Peyer's patch (tissue), 4 donors: Measurements from ENCODE around the gene HEXIM2. TPM values are rescaled to one million over a fixed set of nuclear protein-coding genes. Genes with fewer than 3 reads are reported as not detected.
"Not testable (repeated sequence)": the region's sequence is repeated elsewhere in the genome, so short reads cannot be mapped to it uniquely, and the experiment has no call there.

Experiments used
- DNase-seq, 3 donors: peaks; one replicate each; pipeline ENCODE4 v3.0.0-alpha.2; 2017 to 2019
- H3K27ac ChIP-seq, 4 donors: fragments of 200-600 bp; sonication (generic); one replicate each; pipeline ENCODE4 v1.5.1; 2016 to 2019
- H3K27me3 ChIP-seq, 2 donors: fragments of 200-600 bp; sonication (generic); one replicate each; pipeline ENCODE4 v1.5.1; 2019
- H3K36me3 ChIP-seq, 3 donors: fragments of 200-600 bp; sonication (generic); one replicate each; pipeline ENCODE4 v1.5.1; 2016 to 2019
- H3K4me1 ChIP-seq, 4 donors: fragments of 200-600 bp; sonication (generic); one replicate each; pipeline ENCODE4 v1.5.1; 2016 to 2019
- H3K4me3 ChIP-seq, 4 donors: fragments of 200-600 bp; sonication (generic); 1 replicate in 3 of 4; 2 replicates in 1 of 4; pipeline ENCODE4 v1.5.1; 2016 to 2019; ENCODE audit warnings: mild to moderate bottlenecking in 1 of 4
- H3K9me3 ChIP-seq, 4 donors: fragments of 200-600 bp; sonication (generic); one replicate each; pipeline ENCODE4 v1.5.1; 2016 to 2019; ENCODE audit warnings: mild to moderate bottlenecking in 1 of 4
- POLR2A ChIP-seq, 2 donors: fragments of 450-650 bp; IDR thresholded peaks; one replicate each; pipeline ENCODE4 v1.5.1; 2017; ENCODE audit warnings: antibody characterized with exemption in 2 of 2, mild to moderate bottlenecking in 2 of 2, moderate library complexity in 2 of 2
- total RNA-seq, 4 donors: library from RNA; depleted of rRNA; stranded (reverse); fragments of >200 nt; gene quantifications; one replicate each; pipeline ENCODE4 v1.1.0, GENCODE V29; 2016
- TF ChIP-seq, protein P1 (sequence below), 6 experiments: fragments of 450-650 bp in 4 of 6; fragments of 200-600 bp in 2 of 6; sonication (generic) in 1 of 6; IDR thresholded peaks; one replicate each; pipeline ENCODE4 v1.5.1; 2017 to 2019; ENCODE audit warnings: antibody characterized with exemption in 6 of 6, mild to moderate bottlenecking in 3 of 6, moderate library complexity in 1 of 6

Gene HEXIM2
- total RNA-seq, 4 donors from 2014 or later, result 8.4 to 28.9 (median 11.2) TPM

DNA sequence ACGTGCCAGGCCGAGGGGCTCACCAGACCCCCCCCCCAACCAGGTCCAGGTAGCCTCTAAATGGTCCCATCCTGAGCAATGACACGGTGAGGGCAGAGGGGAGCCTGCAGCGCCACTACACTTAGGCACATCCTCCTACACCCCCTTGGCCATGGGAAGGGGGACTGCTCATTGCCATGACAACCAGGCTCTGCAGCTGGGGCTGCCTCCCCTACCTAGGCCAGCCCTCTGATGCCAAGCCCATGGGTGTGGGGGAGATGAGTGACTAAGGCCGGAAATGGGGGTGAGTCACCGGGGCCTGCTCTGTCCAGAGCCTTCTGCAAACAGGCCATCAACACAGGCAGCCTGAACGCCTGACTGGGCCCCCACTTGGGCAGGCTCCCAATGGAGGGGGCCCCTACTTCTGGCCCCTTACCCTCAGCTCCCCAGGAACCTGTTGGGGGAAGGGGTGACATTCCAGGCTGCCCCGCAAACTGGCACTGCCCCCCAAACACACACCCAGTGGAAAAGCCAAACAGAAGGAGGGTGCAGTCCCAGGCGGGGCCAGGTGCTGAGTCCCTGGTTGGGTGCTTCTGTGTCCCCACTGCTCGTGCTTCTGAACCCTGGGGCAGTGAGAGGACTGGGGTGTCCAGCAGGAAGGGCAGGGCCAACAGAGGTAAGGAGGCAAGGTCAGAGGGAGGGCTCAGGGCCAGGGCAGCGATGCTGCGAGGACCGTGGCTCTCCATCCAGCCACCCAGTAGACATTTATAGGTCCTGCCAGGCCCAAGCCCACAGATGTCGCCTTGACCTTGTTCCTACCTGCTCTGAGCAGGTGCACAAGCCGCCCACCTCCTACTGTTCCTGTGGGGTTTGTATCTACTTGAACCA is 37.5 kb upstream of the HEXIM2 start:
- Histone ChIP-seq H3K4me1 (peaks cover 0 to 48% (median 8%) of the 10 kb centered on the region in 4 donors), H3K4me3 (no peak overlapping the region), H3K36me3 (no peaks in the 10 kb centered on the region), H3K9me3 (no peaks in the 10 kb centered on the region), H3K27me3 (no peaks in the 10 kb centered on the region), H3K27ac (peak overlapping the region in 3 of 4 donors; percentile 10 to 83 (median 58))
- peak in 2 of 3 donors; percentile 76 to 88 for DNase-seq
- TF ChIP-seq, protein P1, sequence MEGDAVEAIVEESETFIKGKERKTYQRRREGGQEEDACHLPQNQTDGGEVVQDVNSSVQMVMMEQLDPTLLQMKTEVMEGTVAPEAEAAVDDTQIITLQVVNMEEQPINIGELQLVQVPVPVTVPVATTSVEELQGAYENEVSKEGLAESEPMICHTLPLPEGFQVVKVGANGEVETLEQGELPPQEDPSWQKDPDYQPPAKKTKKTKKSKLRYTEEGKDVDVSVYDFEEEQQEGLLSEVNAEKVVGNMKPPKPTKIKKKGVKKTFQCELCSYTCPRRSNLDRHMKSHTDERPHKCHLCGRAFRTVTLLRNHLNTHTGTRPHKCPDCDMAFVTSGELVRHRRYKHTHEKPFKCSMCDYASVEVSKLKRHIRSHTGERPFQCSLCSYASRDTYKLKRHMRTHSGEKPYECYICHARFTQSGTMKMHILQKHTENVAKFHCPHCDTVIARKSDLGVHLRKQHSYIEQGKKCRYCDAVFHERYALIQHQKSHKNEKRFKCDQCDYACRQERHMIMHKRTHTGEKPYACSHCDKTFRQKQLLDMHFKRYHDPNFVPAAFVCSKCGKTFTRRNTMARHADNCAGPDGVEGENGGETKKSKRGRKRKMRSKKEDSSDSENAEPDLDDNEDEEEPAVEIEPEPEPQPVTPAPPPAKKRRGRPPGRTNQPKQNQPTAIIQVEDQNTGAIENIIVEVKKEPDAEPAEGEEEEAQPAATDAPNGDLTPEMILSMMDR (IDR thresholded peaks at IDR 0.05), result no peak
- TF ChIP-seq POLR2A (IDR thresholded peaks at IDR 0.05), result no peak

DNA sequence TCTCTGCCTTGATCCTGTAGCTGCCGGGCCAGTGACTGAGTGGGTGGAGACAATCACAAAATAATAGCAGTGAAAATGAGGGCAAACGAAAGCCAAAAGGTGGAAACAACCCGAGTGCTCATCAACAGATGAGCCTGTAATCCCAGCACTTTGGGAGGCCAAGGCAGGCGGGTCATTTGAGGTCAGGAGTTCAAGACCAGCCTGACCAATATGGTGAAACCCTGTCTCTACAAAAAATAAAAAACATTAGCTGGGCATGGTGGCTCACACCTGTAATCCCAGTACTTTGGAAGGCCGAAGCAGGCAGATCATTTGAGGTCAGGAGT is 36.9 kb upstream of the HEXIM2 start:
- H3K4me1 ChIP-seq, result peaks cover 0 to 54% (median 9%) of the 10 kb centered on the region in 4 donors
- not testable (repeated sequence) for H3K27me3 ChIP-seq, DNase-seq, H3K9me3 ChIP-seq, H3K4me3 ChIP-seq, H3K36me3 ChIP-seq
- peak overlapping the region in 3 of 4 donors; percentile 10 to 83 (median 58) for H3K27ac ChIP-seq

DNA sequence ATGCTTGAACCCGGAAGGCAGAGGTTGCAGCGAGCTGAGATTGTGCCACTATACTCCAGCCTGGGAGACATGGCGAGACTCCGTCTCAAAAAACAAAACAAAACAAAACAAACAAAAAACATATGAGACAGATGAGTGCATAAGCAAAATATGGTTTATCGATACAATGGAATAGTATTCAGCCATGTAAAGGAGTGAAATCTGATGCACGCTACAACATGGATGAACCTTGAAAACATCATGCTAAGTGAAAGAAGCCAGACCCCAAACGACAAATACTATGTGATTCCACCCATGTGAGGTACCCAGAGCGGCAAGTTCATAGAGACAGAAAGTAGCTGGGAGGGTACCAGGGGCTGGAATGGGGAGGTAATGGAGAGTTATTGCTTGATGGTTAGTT is 36.2 kb upstream of the HEXIM2 start:
- H3K4me3 ChIP-seq, result no peak overlapping the region
- no peaks in the 10 kb centered on the region for H3K36me3 ChIP-seq
- H3K27ac ChIP-seq, result no peak overlapping the region
- H3K27me3 ChIP-seq, result no peaks in the 10 kb centered on the region
- no peak for DNase-seq
- H3K4me1 ChIP-seq, result peaks cover 0 to 59% (median 10%) of the 10 kb centered on the region in 4 donors
- no peaks in the 10 kb centered on the region for H3K9me3 ChIP-seq
- TF ChIP-seq, protein P1 (IDR thresholded peaks at IDR 0.05), result no peak
- no peak for TF ChIP-seq POLR2A (IDR thresholded peaks at IDR 0.05)

DNA sequence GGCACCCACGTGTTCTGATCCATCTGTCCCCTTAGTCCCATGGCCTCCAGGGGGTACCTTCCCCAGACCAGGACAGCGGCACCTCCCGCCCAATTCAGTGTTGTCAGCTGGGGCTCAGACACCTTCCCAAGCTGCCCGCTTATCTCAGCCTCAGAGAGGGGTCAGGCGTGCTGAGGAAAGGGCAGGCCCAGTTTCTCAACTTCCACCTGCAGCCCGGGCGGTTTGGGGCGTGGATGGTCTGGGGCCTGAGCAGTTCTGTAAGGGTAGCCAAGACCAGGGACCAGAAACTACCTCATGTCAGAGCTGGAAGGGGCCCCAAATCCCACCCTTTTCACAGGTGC is 34.5 kb upstream of the HEXIM2 start:
- no peak for DNase-seq
- Histone ChIP-seq H3K36me3 (no peaks in the 10 kb centered on the region), H3K4me3 (no peak overlapping the region), H3K4me1 (peaks cover 8 to 70% (median 12%) of the 10 kb centered on the region in 4 donors), H3K27ac (peak overlapping the region in 2 of 4 donors; percentile 53 to 72), H3K27me3 (no peaks in the 10 kb centered on the region), H3K9me3 (no peaks in the 10 kb centered on the region)
- TF ChIP-seq, protein P1 (IDR thresholded peaks at IDR 0.05), result no peak
- TF ChIP-seq POLR2A (IDR thresholded peaks at IDR 0.05), result no peak

DNA sequence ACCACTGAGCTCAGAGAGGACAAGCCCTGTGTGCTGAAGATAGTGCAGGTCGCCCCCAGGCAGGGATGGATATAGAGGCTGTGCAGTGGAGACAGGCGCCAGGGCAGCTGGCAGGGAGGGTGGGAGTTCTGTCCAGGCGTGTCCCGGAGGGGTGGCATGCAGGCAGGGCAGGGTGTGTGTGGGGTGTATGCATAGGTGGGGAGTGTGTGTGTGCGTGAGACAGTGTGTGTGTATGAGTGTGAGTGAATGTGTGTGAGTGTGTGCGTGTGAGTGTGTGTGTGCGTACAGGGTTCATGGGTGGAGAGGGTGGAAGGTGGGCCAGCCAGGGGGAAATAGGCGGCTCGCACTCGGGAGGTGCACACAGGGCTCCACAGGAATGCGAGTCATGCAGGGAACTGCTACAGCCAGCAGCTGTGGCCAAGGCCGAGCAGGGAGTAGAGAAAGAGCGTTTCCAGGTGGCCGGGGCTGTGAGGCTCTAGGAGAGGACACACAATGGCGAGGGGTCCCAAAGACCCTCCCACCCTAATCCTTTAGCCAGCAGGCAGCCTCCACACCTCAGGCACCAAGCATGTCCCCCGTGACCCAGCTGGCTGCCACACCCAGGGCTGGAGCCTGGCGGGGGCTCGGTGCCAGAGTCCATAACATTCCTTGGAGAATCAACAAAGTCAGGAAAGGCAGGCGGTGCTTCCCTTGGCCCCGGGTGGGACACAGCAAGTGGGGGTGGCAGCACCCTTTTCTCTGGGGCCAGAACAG is 34.0 kb upstream of the HEXIM2 start:
- DNase-seq, result peak in 2 of 3 donors; percentile 80 to 84
- H3K4me3 ChIP-seq, result peak overlapping the region in 1 of 4 donors; percentile 11
- peaks cover 8 to 64% (median 12%) of the 10 kb centered on the region in 4 donors for H3K4me1 ChIP-seq
- no peaks in the 10 kb centered on the region for H3K36me3 ChIP-seq
- H3K9me3 ChIP-seq, result no peaks in the 10 kb centered on the region
- no peaks in the 10 kb centered on the region for H3K27me3 ChIP-seq
- TF ChIP-seq, protein P1 (IDR thresholded peaks at IDR 0.05), result no peak
- TF ChIP-seq POLR2A (IDR thresholded peaks at IDR 0.05), result no peak
- peak overlapping the region in 3 of 4 donors; percentile 2 to 72 (median 53) for H3K27ac ChIP-seq

DNA sequence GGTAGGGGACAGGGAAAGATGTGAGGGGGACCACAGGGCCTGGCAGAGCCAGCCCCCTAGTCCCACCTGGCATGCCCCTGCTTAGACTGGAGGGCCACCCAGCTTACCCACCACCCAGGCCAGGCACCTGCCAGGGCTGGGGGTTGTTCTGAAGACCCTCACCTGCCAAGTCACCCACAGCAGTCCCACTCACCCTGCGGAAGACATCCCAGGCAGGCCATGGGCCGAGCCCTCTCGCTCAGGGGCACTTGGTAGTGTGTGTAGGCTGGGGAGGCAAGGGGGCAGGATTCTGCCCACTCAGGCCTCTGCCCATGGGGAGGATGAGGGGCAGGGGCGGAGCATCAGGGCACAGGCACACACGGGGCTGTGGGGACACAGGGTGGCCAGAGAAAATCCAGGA is 33.3 kb upstream of the HEXIM2 start:
- peaks cover 8 to 59% (median 11%) of the 10 kb centered on the region in 4 donors for H3K4me1 ChIP-seq
- peak overlapping the region in 1 of 4 donors; percentile 11 for H3K4me3 ChIP-seq
- no peak for DNase-seq
- no peaks in the 10 kb centered on the region for H3K9me3 ChIP-seq
- no peak for TF ChIP-seq POLR2A (IDR thresholded peaks at IDR 0.05)
- TF ChIP-seq, protein P1 (IDR thresholded peaks at IDR 0.05), result no peak
- H3K36me3 ChIP-seq, result no peaks in the 10 kb centered on the region
- peak overlapping the region in 3 of 4 donors; percentile 2 to 72 (median 53) for H3K27ac ChIP-seq
- no peaks in the 10 kb centered on the region for H3K27me3 ChIP-seq
